HEK293 (cell line): ENCODE data around the gene SLC49A3.
"Not testable (repeated sequence)": the region's sequence is repeated elsewhere in the genome, so short reads cannot be mapped to it uniquely, and the experiment has no call there.

ENCODE experiments used
- CTCF ChIA-PET: fragments of 350-600 bp; formaldehyde crosslinking; extraction: SDS; loops from one replicate; lab custom pipeline; 2021; ENCODE audit warnings: antibody characterized with exemption; lab: Yijun Ruan, JAX
- POLR2A ChIA-PET: fragments of 300-600 bp; formaldehyde crosslinking; extraction: SDS; loops from one replicate; lab custom pipeline; 2020; ENCODE audit warnings: antibody characterized with exemption, inconsistent platforms; lab: Yijun Ruan, JAX
- H3K27ac ChIP-seq: fragments of 200-500 bp; sonication (Bioruptor generic); 2 replicates; pipeline ENCODE4 v1.5.1; 2014; ENCODE audit warnings: low read depth, low read length, control low read depth, inconsistent platforms; ENCODE audit errors: extremely low read depth
- H3K36me3 ChIP-seq, 2 experiments: fragments of 200-500 bp in 1 of 2; sonication (Bioruptor generic) in 1 of 2; 1 replicate in 1 of 2; 2 replicates in 1 of 2; pipeline ENCODE4 v1.5.1; 2014 to 2017; ENCODE audit warnings: inconsistent platforms in 2 of 2, low read length in 2 of 2; ENCODE audit not compliant: control insufficient read depth in 2 of 2, insufficient read depth in 1 of 2
- H3K4me1 ChIP-seq: fragments of 200-500 bp; sonication (Bioruptor generic); 2 replicates; pipeline ENCODE4 v1.5.1; 2014; ENCODE audit warnings: mild to moderate bottlenecking, low read length, inconsistent platforms; ENCODE audit not compliant: control insufficient read depth, insufficient read depth
- H3K4me3 ChIP-seq: 2 replicates; pipeline ENCODE4 v1.5.1; 2011; ENCODE audit warnings: low read depth, mild to moderate bottlenecking, control low read depth, low read length, moderate library complexity
- H3K9me3 ChIP-seq: fragments of 200-500 bp; sonication (Bioruptor generic); 2 replicates; pipeline ENCODE4 v1.5.1; 2014; ENCODE audit warnings: low read depth, low read length, inconsistent platforms; ENCODE audit not compliant: control insufficient read depth, insufficient read depth
- BCL11B ChIP-seq: fragments of 450-650 bp; formaldehyde crosslinking; IDR thresholded peaks from 2 replicates; pipeline ENCODE4 v1.5.1; 2016; ENCODE audit warnings: low read depth, missing biosample characterization, missing genetic modification characterization
- GLI2 ChIP-seq: fragments of 450-650 bp; formaldehyde crosslinking; IDR thresholded peaks from 2 replicates; pipeline ENCODE4; 2017; ENCODE audit warnings: missing biosample characterization, missing genetic modification characterization, low read depth, borderline replicate concordance
- KLF10 ChIP-seq: fragments of 450-650 bp; IDR thresholded peaks from 2 replicates; pipeline ENCODE4 v1.5.1; 2018; ENCODE audit warnings: missing biosample characterization, mild to moderate bottlenecking, missing genetic modification characterization
- KLF9 ChIP-seq: fragments of 450-650 bp; formaldehyde crosslinking; IDR thresholded peaks from 2 replicates; pipeline ENCODE4 v1.5.1; 2016; ENCODE audit warnings: missing biosample characterization, missing genetic modification characterization, low read depth
- MYNN ChIP-seq: fragments of 450-650 bp; formaldehyde crosslinking; IDR thresholded peaks from 2 replicates; pipeline ENCODE4 v1.5.1; 2016; ENCODE audit warnings: missing biosample characterization, missing genetic modification characterization, borderline replicate concordance
- MZF1 ChIP-seq: fragments of 450-650 bp; formaldehyde crosslinking; IDR thresholded peaks from 2 replicates; pipeline ENCODE4 v1.5.1; 2017; ENCODE audit warnings: missing biosample characterization, missing genetic modification characterization, borderline replicate concordance
- RBAK ChIP-seq: fragments of 450-650 bp; formaldehyde crosslinking; IDR thresholded peaks from 2 replicates; pipeline ENCODE4 v1.5.1; 2016; ENCODE audit warnings: missing biosample characterization, missing genetic modification characterization
- REPIN1 ChIP-seq: fragments of 450-650 bp; formaldehyde crosslinking; IDR thresholded peaks from 2 replicates; pipeline ENCODE4 v1.5.1; 2017; ENCODE audit warnings: missing biosample characterization, missing genetic modification characterization, low read depth
- WT1 ChIP-seq: fragments of 450-650 bp; formaldehyde crosslinking; IDR thresholded peaks from 2 replicates; pipeline ENCODE4 v1.5.1; 2016; ENCODE audit warnings: missing biosample characterization, missing genetic modification characterization
- YY1 ChIP-seq: fragments of 450-650 bp; formaldehyde crosslinking; IDR thresholded peaks from 2 replicates; pipeline ENCODE4 v1.5.1; 2018; ENCODE audit warnings: missing biosample characterization, missing genetic modification characterization
- ZFP37 ChIP-seq: fragments of 450-650 bp; formaldehyde crosslinking; IDR thresholded peaks from 2 replicates; pipeline ENCODE4 v1.5.1; 2016; ENCODE audit warnings: missing biosample characterization, missing genetic modification characterization
- ZNF366 ChIP-seq: fragments of 450-650 bp; formaldehyde crosslinking; conservative IDR thresholded peaks from 2 replicates; pipeline ENCODE4 v1.5.1; 2016; ENCODE audit warnings: missing biosample characterization, missing genetic modification characterization
- ZNF416 ChIP-seq: fragments of 450-650 bp; formaldehyde crosslinking; IDR thresholded peaks from 2 replicates; pipeline ENCODE4 v1.5.1; 2016; ENCODE audit warnings: missing biosample characterization, missing genetic modification characterization
- ZNF501 ChIP-seq: fragments of 450-650 bp; formaldehyde crosslinking; IDR thresholded peaks from 2 replicates; pipeline ENCODE4 v1.5.1; 2016; ENCODE audit warnings: missing biosample characterization, missing genetic modification characterization
- ZNF549 ChIP-seq: fragments of 450-650 bp; IDR thresholded peaks from 2 replicates; pipeline ENCODE4 v1.5.1; 2018; ENCODE audit warnings: missing biosample characterization, missing genetic modification characterization, mild to moderate bottlenecking, inconsistent platforms, moderate library complexity
- ZNF558 ChIP-seq: fragments of 450-650 bp; formaldehyde crosslinking; IDR thresholded peaks from 2 replicates; pipeline ENCODE4 v1.5.1; 2016; ENCODE audit warnings: missing biosample characterization, missing genetic modification characterization
- ZNF76 ChIP-seq: fragments of 450-650 bp; formaldehyde crosslinking; IDR thresholded peaks from 2 replicates; pipeline ENCODE4; 2016; ENCODE audit warnings: low read depth, missing biosample characterization, missing genetic modification characterization, borderline replicate concordance
- ZNF791 ChIP-seq: fragments of 450-650 bp; formaldehyde crosslinking; IDR thresholded peaks from 2 replicates; pipeline ENCODE4 v1.5.1; 2016; ENCODE audit warnings: missing biosample characterization, missing genetic modification characterization
- TF ChIP-seq, protein P1 (sequence below): fragments of 450-650 bp; formaldehyde crosslinking; IDR thresholded peaks from 2 replicates; pipeline ENCODE4 v1.5.1; 2016; ENCODE audit warnings: missing biosample characterization, missing genetic modification characterization
- TF ChIP-seq, protein P2 (sequence below): fragments of 450-650 bp; formaldehyde crosslinking; IDR thresholded peaks from 2 replicates; pipeline ENCODE4 v1.5.1; 2016; ENCODE audit warnings: missing biosample characterization, missing genetic modification characterization

SLC49A3 gene

DNA sequence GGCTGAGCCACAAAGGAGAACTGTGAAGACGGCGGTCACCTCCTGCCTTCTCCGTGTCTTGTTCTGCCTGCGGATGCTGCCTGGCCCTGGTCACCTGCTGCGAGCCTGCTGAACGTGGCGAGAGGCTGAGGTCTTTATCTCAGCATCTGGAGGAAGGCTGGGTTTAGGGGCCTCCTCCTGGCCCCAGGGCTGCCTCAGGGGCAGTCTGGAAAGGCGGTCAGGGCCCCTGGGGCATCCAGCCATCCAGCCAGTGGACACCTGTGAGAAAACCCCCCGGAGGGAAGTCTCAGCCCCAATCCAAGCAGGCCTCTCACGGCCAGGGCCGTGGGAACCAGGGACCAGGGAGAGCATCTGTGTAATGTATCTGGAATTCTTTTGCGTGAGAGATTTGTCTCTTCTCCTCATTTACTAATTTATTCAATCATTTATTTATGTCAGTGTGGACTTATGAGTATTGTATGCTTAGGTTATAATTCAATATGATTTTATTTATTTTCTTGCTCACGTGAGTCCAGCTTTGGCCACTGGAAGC is 52.3 kb downstream of the SLC49A3 start:
- Histone ChIP-seq H3K4me3 (no peak overlapping the region), H3K9me3 (no peaks in the 10 kb centered on the region), H3K27ac (no peak overlapping the region), H3K36me3 (no peaks in the 10 kb centered on the region), H3K4me1 (no peaks in the 10 kb centered on the region)
- TF ChIP-seq ZNF549 (tag by site-specific recombination) (no peak), ZNF366 (tag by site-specific recombination) (no peak), ZNF501 (tag by site-specific recombination) (no peak), ZNF558 (tag by site-specific recombination) (no peak), RBAK (tag by site-specific recombination) (no peak), ZFP37 (tag by site-specific recombination) (no peak), MYNN (tag by site-specific recombination) (no peak), MZF1 (tag by site-specific recombination) (no peak), KLF10 (no peak), YY1 (tag by site-specific recombination) (no peak), ZNF416 (tag by site-specific recombination) (no peak)
- TF ChIP-seq, protein P1, sequence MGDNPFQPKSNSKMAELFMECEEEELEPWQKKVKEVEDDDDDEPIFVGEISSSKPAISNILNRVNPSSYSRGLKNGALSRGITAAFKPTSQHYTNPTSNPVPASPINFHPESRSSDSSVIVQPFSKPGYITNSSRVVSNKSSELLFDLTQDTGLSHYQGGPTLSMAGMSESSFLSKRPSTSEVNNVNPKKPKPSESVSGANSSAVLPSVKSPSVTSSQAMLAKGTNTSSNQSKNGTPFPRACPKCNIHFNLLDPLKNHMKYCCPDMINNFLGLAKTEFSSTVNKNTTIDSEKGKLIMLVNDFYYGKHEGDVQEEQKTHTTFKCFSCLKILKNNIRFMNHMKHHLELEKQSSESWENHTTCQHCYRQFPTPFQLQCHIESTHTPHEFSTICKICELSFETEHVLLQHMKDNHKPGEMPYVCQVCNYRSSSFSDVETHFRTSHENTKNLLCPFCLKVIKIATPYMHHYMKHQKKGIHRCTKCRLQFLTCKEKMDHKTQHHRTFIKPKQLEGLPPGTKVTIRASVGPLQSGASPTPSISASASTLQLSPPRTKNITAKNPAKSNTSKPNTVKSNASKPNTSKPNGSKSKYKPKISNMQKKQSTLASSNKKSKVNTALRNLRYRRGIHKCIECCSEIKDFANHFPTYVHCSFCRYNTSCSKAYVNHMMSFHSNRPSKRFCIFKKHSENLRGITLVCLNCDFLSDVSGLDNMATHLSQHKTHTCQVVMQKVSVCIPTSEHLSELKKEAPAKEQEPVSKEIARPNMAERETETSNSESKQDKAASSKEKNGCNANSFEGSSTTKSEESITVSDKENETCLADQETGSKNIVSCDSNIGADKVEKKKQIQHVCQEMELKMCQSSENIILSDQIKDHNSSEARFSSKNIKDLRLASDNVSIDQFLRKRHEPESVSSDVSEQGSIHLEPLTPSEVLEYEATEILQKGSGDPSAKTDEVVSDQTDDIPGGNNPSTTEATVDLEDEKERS (tag by site-specific recombination), result no peak
- POLR2A ChIA-PET, result no interaction called here
- CTCF ChIA-PET, result no interaction called here

DNA sequence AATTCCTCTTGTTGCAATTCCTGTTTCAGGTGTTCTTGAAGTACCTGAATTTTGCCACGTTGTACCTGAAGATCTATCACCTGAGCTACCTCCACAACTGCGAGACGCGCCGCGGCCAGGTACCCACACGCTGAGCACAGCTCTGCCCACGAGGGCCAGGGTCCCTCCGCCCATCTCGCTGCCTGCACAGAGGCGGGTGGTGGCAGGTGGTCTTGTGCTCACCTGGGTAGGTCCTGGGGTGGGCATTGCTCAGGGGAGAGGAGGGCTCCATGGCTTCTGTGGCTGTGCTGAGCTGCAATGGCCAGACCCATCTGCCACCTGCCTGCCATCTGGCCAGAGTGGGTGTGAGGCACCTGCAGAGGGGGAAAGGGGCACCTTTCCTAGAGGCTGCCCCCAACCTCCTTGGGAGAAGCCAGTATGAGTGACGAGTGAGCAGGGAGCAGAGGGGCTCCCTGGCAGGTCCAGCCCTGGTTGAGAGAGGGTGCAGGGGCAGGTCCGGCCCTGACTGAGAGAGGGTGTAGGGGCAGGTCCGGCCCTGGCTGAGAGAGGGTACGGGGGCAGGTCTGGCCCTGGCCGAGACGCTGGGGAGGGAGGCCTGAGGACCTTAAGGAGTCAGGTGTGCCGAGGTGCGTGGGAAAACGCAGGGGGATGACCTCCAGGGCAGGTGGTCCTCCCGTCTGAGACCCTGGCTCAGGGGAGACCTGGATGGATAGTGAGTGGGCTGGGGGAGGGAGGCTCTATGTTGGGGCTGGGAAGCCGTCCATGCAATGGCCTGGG is 52.9 kb downstream of the SLC49A3 start:
- POLR2A ChIA-PET, result no interaction called here
- Histone ChIP-seq H3K4me1 (no peaks in the 10 kb centered on the region), H3K9me3 (no peaks in the 10 kb centered on the region), H3K36me3 (no peaks in the 10 kb centered on the region), H3K27ac (no peak overlapping the region), H3K4me3 (no peak overlapping the region)
- CTCF ChIA-PET, result no interaction called here
- no peak for TF ChIP-seq REPIN1
- no peak for TF ChIP-seq KLF9
- no peak for TF ChIP-seq ZNF791 (tag by site-specific recombination)
- TF ChIP-seq ZNF76 (tag by site-specific recombination), result no peak
- TF ChIP-seq WT1 (tag by site-specific recombination), result no peak
- no peak for TF ChIP-seq GLI2 (tag by site-specific recombination)
- TF ChIP-seq BCL11B, result no peak
- TF ChIP-seq, protein P2, sequence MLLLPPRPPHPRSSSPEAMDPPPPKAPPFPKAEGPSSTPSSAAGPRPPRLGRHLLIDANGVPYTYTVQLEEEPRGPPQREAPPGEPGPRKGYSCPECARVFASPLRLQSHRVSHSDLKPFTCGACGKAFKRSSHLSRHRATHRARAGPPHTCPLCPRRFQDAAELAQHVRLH (tag by site-specific recombination), result no peak

DNA sequence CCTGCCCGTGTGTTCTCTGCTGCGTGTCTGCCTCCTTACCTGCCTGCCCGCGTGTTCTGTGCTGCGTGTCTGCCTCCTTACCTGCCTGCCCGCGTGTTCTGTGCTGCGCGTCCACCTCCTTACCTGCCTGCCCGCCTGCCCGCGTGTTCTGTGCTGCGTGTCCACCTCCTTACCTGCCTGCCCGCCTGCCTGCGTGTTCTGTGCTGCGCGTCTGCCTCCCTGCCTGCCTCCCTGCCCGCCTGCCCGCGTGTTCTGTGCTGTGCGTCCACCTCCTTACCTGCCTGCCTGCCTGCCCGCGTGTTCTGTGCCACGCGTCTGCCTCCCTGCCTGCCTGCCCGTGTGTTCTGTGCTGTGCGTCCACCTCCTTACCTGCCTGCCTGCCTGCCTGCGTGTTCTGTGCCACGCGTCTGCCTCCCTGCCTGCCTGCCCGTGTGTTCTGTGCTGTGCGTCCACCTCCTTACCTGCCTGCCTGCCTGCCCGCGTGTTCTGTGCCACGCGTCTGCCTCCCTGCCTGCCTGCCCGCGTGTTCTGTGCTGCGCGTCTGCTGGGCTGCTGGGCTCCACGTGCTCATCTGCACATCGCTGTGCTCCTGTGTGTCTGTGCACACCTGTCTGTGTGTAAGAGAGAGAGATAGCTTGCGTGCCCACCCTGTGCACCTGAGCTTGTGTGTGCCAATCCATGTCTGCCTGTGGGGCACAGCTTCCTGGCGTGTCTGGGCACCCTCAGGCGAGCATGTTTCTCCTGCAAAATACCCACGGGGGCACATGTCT is 53.7 kb downstream of the SLC49A3 start:
- CTCF ChIA-PET, H3K4me3 ChIP-seq, H3K4me1 ChIP-seq, H3K27ac ChIP-seq, H3K9me3 ChIP-seq, H3K36me3 ChIP-seq, POLR2A ChIA-PET: not testable (repeated sequence)
